Measurements from ENCODE around the gene CENPH. TPM values are rescaled to one million over a fixed set of nuclear protein-coding genes. Genes with fewer than 3 reads are reported as not detected.
"Not testable (repeated sequence)": the region's sequence is repeated elsewhere in the genome, so short reads cannot be mapped to it uniquely, and the experiment has no call there.

Gene CENPH
- polyA plus RNA-seq, 1 of the 3 experiments (the other 2 are of a cell fraction), result 14.6 TPM

- H3K9me3 ChIP-seq; H4K20me1 ChIP-seq (ENCODE audit: insufficient read depth); H3K4me1 ChIP-seq (ENCODE audit: control insufficient read depth in 1 of 2, insufficient read depth in 2 of 2, low read depth in 1 of 2, low read length in 1 of 2); H3K4me3 ChIP-seq (ENCODE audit: low read depth in 2 of 2, low read length in 1 of 2); H3K27ac ChIP-seq (ENCODE audit: low read depth in 2 of 2, low read length in 1 of 2); H3K9ac ChIP-seq; H3K9me2 ChIP-seq; POLR2A ChIA-PET; H3K36me3 ChIP-seq (replicated peaks in 1 of 2; ENCODE audit: control insufficient read depth in 1 of 2, insufficient read depth in 2 of 2, low read length in 1 of 2); DNase-seq; H3K4me2 ChIP-seq; H3K27me3 ChIP-seq (ENCODE audit: insufficient read depth); CTCF ChIA-PET; H2AFZ ChIP-seq (ENCODE audit: low read depth): not testable (repeated sequence)
- WGBS (ENCODE audit: low lambda C conversion rate), result 96% methylated on average over 17 of the region's 18 CpGs
- Histone ChIP-seq H3F3A (replicated peaks; ENCODE audit: insufficient read depth) (peaks cover 16% of the 10 kb centered on the region), H3K79me2 (ENCODE audit: insufficient read depth) (peaks cover 66% of the 10 kb centered on the region)
Observed at GRCh38 chr5:69220371-69220770, 31.0 kb downstream of the CENPH start.

GRCh38 chr5:69220833-69221232, 31.4 kb downstream of the CENPH start:
- CTCF ChIA-PET; H3K9ac ChIP-seq; H3K9me3 ChIP-seq; H3K27ac ChIP-seq (ENCODE audit: low read depth in 2 of 2, low read length in 1 of 2); H3K4me1 ChIP-seq (ENCODE audit: control insufficient read depth in 1 of 2, insufficient read depth in 2 of 2, low read depth in 1 of 2, low read length in 1 of 2); POLR2A ChIA-PET; H3K4me2 ChIP-seq; H3K4me3 ChIP-seq (ENCODE audit: low read depth in 2 of 2, low read length in 1 of 2); H4K20me1 ChIP-seq (ENCODE audit: insufficient read depth); DNase-seq; H3K27me3 ChIP-seq (ENCODE audit: insufficient read depth); H3K36me3 ChIP-seq (replicated peaks in 1 of 2; ENCODE audit: control insufficient read depth in 1 of 2, insufficient read depth in 2 of 2, low read length in 1 of 2); H2AFZ ChIP-seq (ENCODE audit: low read depth); H3K9me2 ChIP-seq: not testable (repeated sequence)
- H3F3A ChIP-seq (replicated peaks; ENCODE audit: insufficient read depth), result peaks cover 15% of the 10 kb centered on the region
- H3K79me2 ChIP-seq (ENCODE audit: insufficient read depth), result peaks cover 69% of the 10 kb centered on the region
- 85% methylated on average over 8 of the region's 9 CpGs for WGBS (ENCODE audit: low lambda C conversion rate)

- WGBS (ENCODE audit: low lambda C conversion rate), result 96% methylated on average over 8 of the region's 8 CpGs
- H3K9me3 ChIP-seq, result no peaks in the 10 kb centered on the region
- peaks cover 21 to 26% of the 10 kb centered on the region in 2 experiments for H3K36me3 ChIP-seq (replicated peaks in 1 of 2; ENCODE audit: control insufficient read depth in 1 of 2, insufficient read depth in 2 of 2, low read length in 1 of 2)
- H3K4me1 ChIP-seq (ENCODE audit: control insufficient read depth in 1 of 2, insufficient read depth in 2 of 2, low read depth in 1 of 2, low read length in 1 of 2), result no peaks in the 10 kb centered on the region
- TF ChIP-seq USF1 (IDR thresholded peaks at IDR 0.05; ENCODE audit: borderline replicate concordance, low read depth), result no peak
- no peak for TF ChIP-seq NRF1 (IDR thresholded peaks at IDR 0.05; ENCODE audit: low read depth, low read length)
- TF ChIP-seq MAX (IDR thresholded peaks at IDR 0.05; ENCODE audit: low read depth), result no peak
- no peak for TF ChIP-seq NFIC (IDR thresholded peaks at IDR 0.05; ENCODE audit: borderline replicate concordance)
- TF ChIP-seq MXI1 (IDR thresholded peaks at IDR 0.05; ENCODE audit: low read depth, low read length), result no peak
- no peak for TF ChIP-seq CTCF (IDR thresholded peaks at IDR 0.05)
- no peak for TF ChIP-seq FOXJ3 (CRISPR knock-in tag; IDR thresholded peaks at IDR 0.05)
- TF ChIP-seq TAF1 (IDR thresholded peaks at IDR 0.05; ENCODE audit: borderline replicate concordance, low read depth, low read length), result no peak
- no peak for TF ChIP-seq PBX3 (IDR thresholded peaks at IDR 0.05)
- no peak for TF ChIP-seq RFX5 (IDR thresholded peaks at IDR 0.05; ENCODE audit: low read length)
- TF ChIP-seq MEF2A (IDR thresholded peaks at IDR 0.05; ENCODE audit: borderline replicate concordance, low read depth), result no peak
- TF ChIP-seq JUND (IDR thresholded peaks at IDR 0.05), result no peak
- no peak for TF ChIP-seq RXRA (IDR thresholded peaks at IDR 0.05; ENCODE audit: borderline replicate concordance, low read depth)
- TF ChIP-seq EP300 (IDR thresholded peaks at IDR 0.05; ENCODE audit: borderline replicate concordance in 1 of 2, low read depth in 1 of 2, low read length in 1 of 2), result no peak
- TF ChIP-seq SMC3 (IDR thresholded peaks at IDR 0.05; ENCODE audit: low read depth, low read length), result no peak
- TF ChIP-seq POLR2AphosphoS5 (IDR thresholded peaks at IDR 0.05; ENCODE audit: low read depth, low read length), result no peak
- no peak for TF ChIP-seq TCF12 (IDR thresholded peaks at IDR 0.05)
- no peak for TF ChIP-seq EZH2phosphoT487 (IDR thresholded peaks at IDR 0.05; ENCODE audit: borderline replicate concordance, low read depth)
- TF ChIP-seq FOXM1 (IDR thresholded peaks at IDR 0.05; ENCODE audit: low read depth), result no peak
- TF ChIP-seq GABPA (IDR thresholded peaks at IDR 0.05; ENCODE audit: low read depth), result no peak
- no peaks in the 10 kb centered on the region for H4K20me1 ChIP-seq (ENCODE audit: insufficient read depth)
- ChIA-PET CTCF (no interaction called here), POLR2A (no interaction called here)
- H3F3A ChIP-seq (replicated peaks; ENCODE audit: insufficient read depth), result peaks cover 10% of the 10 kb centered on the region
- H3K27ac ChIP-seq (ENCODE audit: low read depth in 2 of 2, low read length in 1 of 2), result no peak overlapping the region
- H2AFZ ChIP-seq (ENCODE audit: low read depth), result no peak overlapping the region
- H3K79me2 ChIP-seq (ENCODE audit: insufficient read depth), result peaks cover 54% of the 10 kb centered on the region
- H3K9me2 ChIP-seq, result no peaks in the 10 kb centered on the region
- no peaks in the 10 kb centered on the region for H3K27me3 ChIP-seq (ENCODE audit: insufficient read depth)
- H3K9ac ChIP-seq, result no peak overlapping the region
- H3K4me2 ChIP-seq, result no peak overlapping the region
- no peak for DNase-seq
- no peak overlapping the region for H3K4me3 ChIP-seq (ENCODE audit: low read depth in 2 of 2, low read length in 1 of 2)
Observed at GRCh38 chr5:69224520-69224919, 35.1 kb downstream of the CENPH start.

Measured in SK-N-SH (cell line).